GM23338 (cell line): Measurements from ENCODE around the gene CASP7. TPM values are rescaled to one million over a fixed set of nuclear protein-coding genes. Genes with fewer than 3 reads are reported as not detected.

ENCODE experiments used
- ATAC-seq: fragments of 200-7000 bp; cut with Tn5 transposase; 3 replicates; pipeline ENCODE4 v1.9.1; 2020
- DNase-seq: peaks from one replicate; pipeline ENCODE4 v3.0.0-alpha.2; 2015; ENCODE audit warnings: low spot score
- H2AFZ ChIP-seq: fragments of 200-600 bp; sonication (generic); 2 replicates; pipeline ENCODE4 v1.8.0; 2016; ENCODE audit warnings: antibody characterized with exemption, mild to moderate bottlenecking, moderate library complexity
- H3F3A ChIP-seq: fragments of 200-600 bp; sonication (generic); replicated peaks from 2 replicates; pipeline ENCODE4 v1.8.0; 2017; ENCODE audit warnings: antibody characterized with exemption, mixed run types, low read depth
- H3K27ac ChIP-seq: fragments of 200-600 bp; sonication (generic); 2 replicates; pipeline ENCODE4 v1.6.1; 2016; ENCODE audit warnings: low read depth
- H3K27me3 ChIP-seq: fragments of 200-600 bp; sonication (generic); 2 replicates; pipeline ENCODE4 v1.8.0; 2016; ENCODE audit warnings: mild to moderate bottlenecking, mixed run types, moderate library complexity; ENCODE audit not compliant: insufficient read depth
- H3K36me3 ChIP-seq: fragments of 200-600 bp; sonication (generic); 2 replicates; pipeline ENCODE4 v1.8.0; 2016; ENCODE audit warnings: mild to moderate bottlenecking; ENCODE audit not compliant: insufficient read depth
- H3K4me1 ChIP-seq: fragments of 200-600 bp; sonication (generic); 2 replicates; pipeline ENCODE4 v1.8.0; 2016; ENCODE audit warnings: mild to moderate bottlenecking, moderate library complexity; ENCODE audit not compliant: insufficient read depth
- H3K4me2 ChIP-seq: fragments of 200-600 bp; sonication (generic); 2 replicates; pipeline ENCODE4 v1.7.1; 2017; ENCODE audit warnings: mixed run types
- H3K4me3 ChIP-seq: fragments of 200-600 bp; sonication (generic); 2 replicates; pipeline ENCODE4 v1.6.1; 2016; ENCODE audit warnings: mixed run types
- H3K79me2 ChIP-seq: fragments of 200-600 bp; sonication (generic); replicated peaks from 2 replicates; pipeline ENCODE4 v1.8.0; 2017; ENCODE audit warnings: mild to moderate bottlenecking; ENCODE audit not compliant: insufficient read depth
- H3K9me2 ChIP-seq: fragments of 200-600 bp; sonication (generic); 2 replicates; pipeline ENCODE4 v1.8.0; 2017; ENCODE audit not compliant: insufficient read depth
- H4K20me1 ChIP-seq: fragments of 200-600 bp; sonication (generic); replicated peaks from 2 replicates; pipeline ENCODE4 v1.8.0; 2017; ENCODE audit warnings: mild to moderate bottlenecking; ENCODE audit not compliant: insufficient read depth
- H3K27ac Mint-ChIP-seq: 2 replicates; pipeline ENCODE4 v1.8.0; 2020; ENCODE audit warnings: inconsistent platforms, mild to moderate bottlenecking, moderate library complexity, mixed read lengths
- H3K27me3 Mint-ChIP-seq: 3 replicates; pipeline ENCODE4 v1.8.0; 2022; ENCODE audit warnings: low read depth, mild to moderate bottlenecking, moderate library complexity, mixed read lengths, inconsistent platforms; ENCODE audit not compliant: insufficient read depth, poor library complexity
- H3K36me3 Mint-ChIP-seq: 3 replicates; pipeline ENCODE4 v1.8.0; 2021; ENCODE audit warnings: low read depth, mild to moderate bottlenecking, inconsistent platforms, moderate library complexity, mixed read lengths
- H3K4me1 Mint-ChIP-seq: 3 replicates; pipeline ENCODE4 v1.8.0; 2020; ENCODE audit warnings: mild to moderate bottlenecking, inconsistent platforms, mixed read lengths
- H3K4me3 Mint-ChIP-seq: 3 replicates; pipeline ENCODE4 v1.8.0; 2021; ENCODE audit warnings: moderate library complexity, mild to moderate bottlenecking, inconsistent platforms, mixed read lengths
- H3K9me3 Mint-ChIP-seq: 3 replicates; pipeline ENCODE4 v1.8.0; 2020; ENCODE audit warnings: moderate library complexity, mild to moderate bottlenecking, inconsistent platforms, mixed read lengths
- CREB1 ChIP-seq: fragments of 250-450 bp; sonication (Bioruptor Pico); IDR thresholded peaks from 2 replicates; pipeline ENCODE4 v1.5.0; 2020; ENCODE audit warnings: low read depth, mild to moderate bottlenecking, moderate library complexity
- ETS1 ChIP-seq: IDR thresholded peaks from 2 replicates; pipeline ENCODE4 v1.6.1; 2016; ENCODE audit warnings: antibody characterized with exemption
- EZH2 ChIP-seq: fragments of 200-600 bp; sonication (generic); IDR thresholded peaks from one replicate; pipeline ENCODE4 v1.8.0; 2017; ENCODE audit warnings: antibody characterized with exemption, mild to moderate bottlenecking, low read depth; ENCODE audit not compliant: unreplicated experiment
- EZH2phosphoT487 ChIP-seq: fragments of 200-600 bp; sonication (generic); IDR thresholded peaks from one replicate; pipeline ENCODE4 v1.8.1; 2018; ENCODE audit warnings: antibody characterized with exemption; ENCODE audit not compliant: unreplicated experiment
- JUNB ChIP-seq: IDR thresholded peaks from one replicate; pipeline ENCODE4 v1.6.1; 2016; ENCODE audit warnings: antibody characterized with exemption; ENCODE audit not compliant: unreplicated experiment
- NANOG ChIP-seq: IDR thresholded peaks from 2 replicates; pipeline ENCODE4 v1.6.1; 2016; ENCODE audit warnings: antibody characterized with exemption, borderline replicate concordance
- POLR2AphosphoS5 ChIP-seq: IDR thresholded peaks from 2 replicates; pipeline ENCODE4 v1.6.1; 2016; ENCODE audit warnings: antibody characterized with exemption, low read depth
- REST ChIP-seq: IDR thresholded peaks from one replicate; pipeline ENCODE4 v1.6.1; 2018; ENCODE audit warnings: antibody characterized with exemption; ENCODE audit not compliant: unreplicated experiment
- STAT1 ChIP-seq: IDR thresholded peaks from one replicate; pipeline ENCODE4 v1.6.1; 2016; ENCODE audit warnings: antibody characterized with exemption; ENCODE audit not compliant: unreplicated experiment
- ZNF114 ChIP-seq: fragments of 250-450 bp; sonication (Bioruptor Pico); IDR thresholded peaks from 2 replicates; pipeline ENCODE4 v1.5.0; 2020; ENCODE audit warnings: mild to moderate bottlenecking, moderate library complexity
- ZNF462 ChIP-seq: fragments of 250-450 bp; sonication (Bioruptor Pico); IDR thresholded peaks from 2 replicates; pipeline ENCODE4 v1.5.0; 2020; ENCODE audit warnings: mild to moderate bottlenecking, moderate library complexity
- polyA plus RNA-seq: library from polyadenylated mRNA; unstranded; fragments of >200 nt; fragmentation: Nextera tagmentation; extraction: Ambion mirVana; gene quantifications from 2 replicates; pipeline ENCODE4 v1.2.1, GENCODE V29; 2016
- total RNA-seq: library from RNA; depleted of rRNA; stranded (reverse); fragments of >200 nt; shearing (Covaris generic); gene quantifications from 2 replicates; pipeline ENCODE4 v1.2.3, GENCODE V29; 2014

CASP7 gene
- total and polyA plus RNA-seq, 2 experiments from 2014 or later: 2.1 to 7.0 TPM

DNA sequence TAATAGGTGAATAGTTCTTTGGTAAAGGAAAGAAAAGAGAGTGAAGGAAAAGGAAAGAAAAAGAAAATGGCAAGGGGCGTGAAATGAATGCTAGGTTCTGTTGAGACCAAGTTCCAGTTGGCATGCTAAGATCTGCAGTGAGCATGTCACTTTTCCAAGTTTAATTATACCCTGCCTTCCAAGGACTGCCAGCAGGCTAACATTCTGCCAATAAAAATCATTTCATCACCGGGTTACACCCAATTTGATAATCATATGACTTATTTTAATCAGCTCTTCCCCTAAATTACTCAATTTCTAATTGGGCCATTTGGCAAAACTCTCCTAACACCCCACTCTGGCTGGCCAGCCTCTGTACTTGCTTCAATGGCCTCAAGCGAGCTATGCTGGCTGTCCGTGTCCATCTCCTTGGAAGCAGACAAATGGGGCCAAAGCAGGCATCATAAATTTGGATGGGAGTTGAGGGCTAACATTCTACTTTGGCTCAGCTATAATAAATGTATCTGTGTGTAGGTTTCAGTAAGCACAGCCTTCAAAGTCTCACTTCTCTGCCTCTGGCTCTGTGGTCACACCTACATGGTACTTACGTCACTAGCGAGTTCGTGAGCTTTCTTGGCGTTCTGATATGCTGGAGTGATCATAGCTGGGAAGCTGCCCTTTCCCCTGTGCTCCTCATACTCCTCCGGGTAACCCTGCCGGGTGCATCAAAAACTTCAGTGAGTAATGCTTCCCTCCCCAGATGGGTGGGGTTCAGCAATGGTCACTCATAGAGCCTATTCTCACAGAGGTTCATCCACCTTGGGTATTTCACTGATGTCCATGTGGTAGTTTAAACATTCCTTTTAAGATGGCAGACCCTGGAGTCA, 33.1 kb upstream of the CASP7 start:
- Histone ChIP-seq H3K36me3 (no peaks in the 10 kb centered on the region), H3K4me2 (no peak overlapping the region), H3K27me3 (no peaks in the 10 kb centered on the region), H4K20me1 (no peaks in the 10 kb centered on the region), H2AFZ (no peak overlapping the region), H3K79me2 (no peaks in the 10 kb centered on the region), H3K9me2 (peaks cover 14% of the 10 kb centered on the region), H3K4me1 (no peaks in the 10 kb centered on the region), H3F3A (no peaks in the 10 kb centered on the region), H3K27ac (no peak overlapping the region), H3K4me3 (no peak overlapping the region)
- DNase-seq (no peak), ATAC-seq (no peak)
- H3K27ac Mint-ChIP-seq: no peak overlapping the region
- H3K9me3 Mint-ChIP-seq: no peaks in the 10 kb centered on the region
- no peak for TF ChIP-seq POLR2AphosphoS5
- no peak for TF ChIP-seq JUNB
- no peak for TF ChIP-seq EZH2phosphoT487
- no peak for TF ChIP-seq REST
- no peak for TF ChIP-seq NANOG
- TF ChIP-seq CREB1 (CRISPR knock-in tag): no peak
- no peak for TF ChIP-seq EZH2
- TF ChIP-seq ZNF462: no peak
- no peak for TF ChIP-seq STAT1
- TF ChIP-seq ZNF114: no peak
- no peak for TF ChIP-seq ETS1
- peaks cover 4% of the 10 kb centered on the region for H3K27me3 Mint-ChIP-seq
- no peaks in the 10 kb centered on the region; the same call in 1 of the 3 replicates for H3K4me1 Mint-ChIP-seq
- no peaks in the 10 kb centered on the region for H3K36me3 Mint-ChIP-seq
- no peak overlapping the region for H3K4me3 Mint-ChIP-seq
